Measurements from ENCODE around the gene CARD14.

DNA sequence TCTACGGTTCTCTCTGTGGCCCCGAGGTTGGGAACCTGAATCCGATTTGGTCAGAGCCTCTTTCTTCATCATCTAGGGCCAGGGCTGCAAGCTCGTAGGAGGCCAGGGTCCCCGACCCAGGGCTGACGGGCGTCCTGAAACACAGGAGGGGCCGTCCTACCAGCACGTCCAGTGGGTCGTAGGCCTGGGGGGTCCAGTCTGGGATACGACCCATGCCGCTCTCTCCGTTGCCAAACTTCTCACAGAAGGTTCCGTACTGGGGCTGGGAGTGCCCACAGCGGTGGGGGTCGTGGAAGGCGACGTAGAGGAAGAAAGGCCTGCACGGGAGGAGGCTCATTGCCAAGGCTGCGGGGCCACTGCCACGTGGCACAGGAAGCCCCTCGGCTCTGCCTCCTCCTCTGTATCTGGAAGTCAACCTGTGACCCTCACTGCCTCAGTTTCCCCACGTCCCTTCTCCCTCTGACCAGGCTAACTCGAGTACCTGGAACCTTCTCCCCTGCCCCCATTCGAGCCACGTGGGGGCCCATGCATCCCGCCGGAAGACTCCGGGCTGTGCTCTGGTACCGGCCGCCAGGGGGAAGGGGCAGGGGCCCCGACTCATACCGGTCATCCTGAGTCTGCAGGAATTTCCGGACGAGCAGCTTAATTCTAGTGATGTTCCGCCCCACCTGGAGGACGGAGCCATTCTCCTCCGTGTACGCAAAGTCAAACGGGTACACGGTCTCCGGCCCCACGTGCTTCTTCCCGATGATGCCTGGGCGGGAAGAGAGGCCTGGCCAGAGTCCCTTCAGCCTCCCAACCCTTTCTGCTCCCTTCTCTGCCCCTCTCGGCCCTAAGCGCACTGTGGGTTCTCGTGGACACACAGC is 44.4 kb downstream of the CARD14 start:
- no peak for TF ChIP-seq EZH2 (optimal IDR thresholded peaks at IDR 0.05; ENCODE audit: low read depth, low read length)
- TF ChIP-seq, protein P1, sequence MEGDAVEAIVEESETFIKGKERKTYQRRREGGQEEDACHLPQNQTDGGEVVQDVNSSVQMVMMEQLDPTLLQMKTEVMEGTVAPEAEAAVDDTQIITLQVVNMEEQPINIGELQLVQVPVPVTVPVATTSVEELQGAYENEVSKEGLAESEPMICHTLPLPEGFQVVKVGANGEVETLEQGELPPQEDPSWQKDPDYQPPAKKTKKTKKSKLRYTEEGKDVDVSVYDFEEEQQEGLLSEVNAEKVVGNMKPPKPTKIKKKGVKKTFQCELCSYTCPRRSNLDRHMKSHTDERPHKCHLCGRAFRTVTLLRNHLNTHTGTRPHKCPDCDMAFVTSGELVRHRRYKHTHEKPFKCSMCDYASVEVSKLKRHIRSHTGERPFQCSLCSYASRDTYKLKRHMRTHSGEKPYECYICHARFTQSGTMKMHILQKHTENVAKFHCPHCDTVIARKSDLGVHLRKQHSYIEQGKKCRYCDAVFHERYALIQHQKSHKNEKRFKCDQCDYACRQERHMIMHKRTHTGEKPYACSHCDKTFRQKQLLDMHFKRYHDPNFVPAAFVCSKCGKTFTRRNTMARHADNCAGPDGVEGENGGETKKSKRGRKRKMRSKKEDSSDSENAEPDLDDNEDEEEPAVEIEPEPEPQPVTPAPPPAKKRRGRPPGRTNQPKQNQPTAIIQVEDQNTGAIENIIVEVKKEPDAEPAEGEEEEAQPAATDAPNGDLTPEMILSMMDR (IDR thresholded peaks at IDR 0.05; ENCODE audit: low read length), result no peak

Measured in MM.1S (cell line).